ENCODE results near the gene GALNT18.
A peak's percentile ranks its signal among the peaks of the same experiment; 100 is the strongest.

The GALNT18 gene

DNA sequence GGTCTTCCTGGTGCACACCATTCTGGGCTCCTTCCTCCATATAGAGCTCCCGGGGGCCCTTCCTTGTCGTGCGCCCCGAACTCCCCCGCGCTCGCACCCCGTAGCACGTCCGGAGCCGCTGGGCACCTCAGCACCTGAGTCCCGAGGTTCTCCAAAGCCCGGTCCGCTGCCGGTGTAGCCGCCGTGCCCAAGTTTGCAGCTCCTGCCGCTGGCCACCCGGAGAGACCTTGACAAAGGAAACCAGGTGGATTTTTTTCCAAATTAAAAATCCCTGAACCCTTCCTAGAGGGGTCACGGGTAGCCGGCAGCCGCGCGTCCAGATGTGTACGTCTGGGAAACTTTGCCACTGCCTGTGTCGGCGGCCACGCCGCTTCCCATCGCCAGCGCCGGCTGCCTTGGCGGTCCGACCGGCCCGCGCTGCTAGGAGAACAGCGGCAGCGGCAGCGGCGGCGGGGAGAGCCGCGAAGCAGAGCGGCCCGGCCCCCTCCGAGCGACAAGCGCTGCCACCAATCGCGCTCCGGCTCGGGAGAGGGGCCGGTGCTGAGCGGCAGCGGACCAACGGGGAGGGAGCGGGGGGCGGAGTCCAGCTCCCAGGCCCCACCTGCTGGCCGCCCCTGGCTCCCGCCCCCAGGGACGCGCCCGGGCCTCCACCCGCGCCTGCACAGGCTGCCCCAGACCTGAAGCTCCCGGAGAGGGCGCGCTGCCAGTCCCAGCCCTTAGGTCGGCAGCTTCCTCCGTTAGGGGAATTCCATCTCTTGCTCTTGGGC lies at the start of gene GALNT18:
GALNT18 (minus strand) TSS at position 433 of the 767 bp plus-strand sequence.
- H3K4me3 Mint-ChIP-seq: peak within 1 kb of the TSS; percentile 78
- peak; percentile 98 for ATAC-seq
- peaks cover 6% of the 10 kb centered on the region for H3K4me1 Mint-ChIP-seq
- H3K9me3 Mint-ChIP-seq: no peaks in the 10 kb centered on the region
- peak within 1 kb of the TSS; percentile 37 for H3K27ac Mint-ChIP-seq
- peaks cover 27% of the 10 kb centered on the region for H3K27me3 Mint-ChIP-seq
- no peaks in the 10 kb centered on the region for H3K36me3 Mint-ChIP-seq

GRCh38 chr11:11670574-11670973 lies 48.8 kb upstream of the GALNT18 start:
- Mint-ChIP-seq H3K27me3 (peaks cover 20% of the 10 kb centered on the region), H3K9me3 (peaks cover 3% of the 10 kb centered on the region), H3K36me3 (no peaks in the 10 kb centered on the region), H3K4me3 (no peak overlapping the region), H3K27ac (no peak overlapping the region), H3K4me1 (no peaks in the 10 kb centered on the region)
- ATAC-seq: no peak

DNA sequence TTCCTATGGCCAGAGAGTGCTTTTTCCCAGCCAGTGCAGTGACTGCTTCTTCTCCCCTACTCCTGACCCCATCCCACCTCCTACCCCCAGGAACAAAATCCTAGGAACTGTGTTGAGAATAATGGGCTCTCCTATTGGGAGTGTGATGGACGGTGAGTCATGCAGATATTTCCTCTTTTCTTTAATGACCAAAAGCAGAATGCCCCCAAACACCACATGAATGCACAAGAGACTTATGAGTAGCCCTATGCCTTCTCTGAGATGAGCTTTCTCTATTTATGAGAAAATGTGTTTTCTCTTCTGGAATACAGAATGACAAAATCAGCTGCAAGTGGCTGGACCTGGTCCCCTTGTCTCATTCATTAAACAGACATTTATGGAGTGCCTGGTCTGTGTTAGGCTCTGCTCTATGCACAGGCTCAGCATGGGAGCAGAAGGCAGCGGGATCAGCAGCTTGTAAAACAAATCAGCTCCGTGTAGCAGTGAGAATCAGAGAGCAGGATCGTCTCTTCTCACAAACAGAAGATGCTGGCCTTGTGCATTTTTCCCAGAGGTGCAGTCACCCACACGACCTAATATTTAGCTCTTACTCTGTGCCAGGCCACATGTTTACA lies 47.5 kb upstream of the GALNT18 start:
- Mint-ChIP-seq H3K27ac (no peak overlapping the region), H3K4me3 (no peak overlapping the region), H3K9me3 (peaks cover 3% of the 10 kb centered on the region), H3K36me3 (no peaks in the 10 kb centered on the region), H3K4me1 (no peaks in the 10 kb centered on the region), H3K27me3 (peaks cover 27% of the 10 kb centered on the region)
- ATAC-seq: no peak

DNA sequence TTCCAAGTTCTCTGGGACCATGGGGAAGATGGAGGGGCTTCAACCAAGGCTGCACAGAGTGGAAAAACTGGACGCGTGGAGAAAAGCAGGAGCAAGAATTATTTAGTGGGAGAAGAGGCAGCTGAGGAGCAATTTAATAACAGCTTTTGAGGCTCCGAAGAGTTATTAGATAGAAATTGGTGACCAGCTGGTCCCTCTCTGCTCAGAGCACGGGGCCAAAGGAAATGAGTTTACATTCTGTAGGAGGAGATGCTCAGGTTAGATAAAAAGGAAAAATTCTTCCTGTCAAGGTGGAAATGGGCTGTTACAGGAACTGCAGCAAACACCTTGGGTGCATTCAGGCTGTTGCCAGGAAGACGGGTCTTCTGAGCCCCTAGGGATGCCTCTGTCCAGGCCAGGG lies 47.0 kb upstream of the GALNT18 start:
- no peaks in the 10 kb centered on the region for H3K4me1 Mint-ChIP-seq
- H3K36me3 Mint-ChIP-seq: no peaks in the 10 kb centered on the region
- H3K4me3 Mint-ChIP-seq: no peak overlapping the region
- H3K27me3 Mint-ChIP-seq: peaks cover 32% of the 10 kb centered on the region
- H3K27ac Mint-ChIP-seq: no peak overlapping the region
- no peak for ATAC-seq
- peaks cover 3% of the 10 kb centered on the region for H3K9me3 Mint-ChIP-seq

- no peak overlapping the region for H3K27ac Mint-ChIP-seq
- H3K27me3 Mint-ChIP-seq: peaks cover 37% of the 10 kb centered on the region
- no peaks in the 10 kb centered on the region for H3K36me3 Mint-ChIP-seq
- no peak for ATAC-seq
- no peak overlapping the region for H3K4me3 Mint-ChIP-seq
- peaks cover 3% of the 10 kb centered on the region for H3K9me3 Mint-ChIP-seq
- H3K4me1 Mint-ChIP-seq: no peaks in the 10 kb centered on the region
These were observed 46.5 kb upstream of the GALNT18 start for GRCh38 chr11:11668274-11668673.

- peaks cover 38% of the 10 kb centered on the region for H3K27me3 Mint-ChIP-seq
- H3K36me3 Mint-ChIP-seq: no peaks in the 10 kb centered on the region
- H3K27ac Mint-ChIP-seq: no peak overlapping the region
- ATAC-seq: no peak
- no peaks in the 10 kb centered on the region for H3K4me1 Mint-ChIP-seq
- no peak overlapping the region for H3K4me3 Mint-ChIP-seq
- H3K9me3 Mint-ChIP-seq: peaks cover 3% of the 10 kb centered on the region
These were observed 45.3 kb upstream of the GALNT18 start for GRCh38 chr11:11667056-11667455.

GRCh38 chr11:11665407-11665806 lies 43.6 kb upstream of the GALNT18 start:
- H3K9me3 Mint-ChIP-seq: peaks cover 3% of the 10 kb centered on the region
- no peaks in the 10 kb centered on the region for H3K36me3 Mint-ChIP-seq
- no peaks in the 10 kb centered on the region for H3K4me1 Mint-ChIP-seq
- no peak overlapping the region for H3K27ac Mint-ChIP-seq
- H3K4me3 Mint-ChIP-seq: no peak overlapping the region
- no peak for ATAC-seq
- peaks cover 38% of the 10 kb centered on the region for H3K27me3 Mint-ChIP-seq

DNA sequence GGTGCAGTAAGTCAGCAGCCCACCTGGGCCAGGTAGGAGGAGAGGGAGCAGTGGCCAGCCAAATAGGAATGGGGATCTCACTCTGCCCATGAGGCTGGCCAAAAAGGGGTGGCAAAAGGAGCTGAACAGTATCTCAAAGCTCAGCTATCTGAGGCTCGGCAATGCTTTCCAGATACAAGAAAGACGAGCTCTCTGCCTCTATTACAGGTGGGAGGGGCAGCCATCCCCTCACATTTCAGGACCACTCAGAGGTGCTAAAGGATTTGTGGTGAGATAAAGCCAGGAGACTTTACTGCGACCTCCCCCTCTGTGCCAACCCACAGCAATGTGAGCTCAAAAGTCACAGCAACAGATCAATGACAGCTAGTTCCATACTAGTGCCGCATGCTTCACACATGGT lies 42.1 kb upstream of the GALNT18 start:
- no peaks in the 10 kb centered on the region for H3K4me1 Mint-ChIP-seq
- H3K9me3 Mint-ChIP-seq: peaks cover 3% of the 10 kb centered on the region
- H3K27me3 Mint-ChIP-seq: peaks cover 37% of the 10 kb centered on the region
- H3K36me3 Mint-ChIP-seq: no peaks in the 10 kb centered on the region
- ATAC-seq: no peak
- no peak overlapping the region for H3K27ac Mint-ChIP-seq
- H3K4me3 Mint-ChIP-seq: no peak overlapping the region

GRCh38 chr11:11662578-11662977 lies 40.8 kb upstream of the GALNT18 start:
- ATAC-seq: no peak
- Mint-ChIP-seq H3K27me3 (peaks cover 26% of the 10 kb centered on the region), H3K9me3 (peaks cover 3% of the 10 kb centered on the region), H3K4me1 (no peaks in the 10 kb centered on the region), H3K36me3 (no peaks in the 10 kb centered on the region), H3K27ac (no peak overlapping the region), H3K4me3 (no peak overlapping the region)

DNA sequence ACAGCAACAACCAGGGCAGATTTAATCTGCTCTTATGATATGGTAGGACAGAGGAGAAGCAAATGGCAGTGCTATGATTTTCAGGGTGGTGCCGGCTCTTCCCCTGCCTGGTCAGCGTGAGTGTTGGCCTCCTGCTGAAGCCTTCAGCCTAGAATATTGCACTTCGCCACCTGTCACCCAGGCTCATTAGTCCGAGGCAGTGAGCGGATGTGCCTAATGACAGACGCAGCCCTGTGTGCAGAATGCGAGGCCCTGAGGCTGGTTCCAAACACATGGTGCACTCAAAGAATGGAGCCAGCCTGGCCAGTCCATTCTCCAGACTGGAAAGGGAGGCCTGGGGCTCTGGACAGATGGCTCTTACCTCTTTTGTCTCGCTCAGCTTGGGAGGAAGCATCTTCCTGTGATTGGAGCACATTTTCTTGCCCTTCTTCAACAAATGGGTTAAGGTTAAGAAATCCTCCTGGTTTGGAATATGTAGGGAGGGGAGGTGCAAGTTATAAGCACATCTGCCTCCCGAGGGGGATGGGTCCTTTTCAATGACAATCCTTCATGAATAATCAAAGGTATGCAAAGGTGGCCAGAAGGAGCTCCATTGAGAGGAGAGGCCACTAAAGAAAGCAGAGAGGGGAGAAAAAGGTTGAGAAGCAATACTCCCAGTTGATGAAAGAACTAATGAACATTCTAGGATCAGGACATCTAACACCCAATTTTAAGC lies 39.7 kb upstream of the GALNT18 start:
- H3K4me3 Mint-ChIP-seq: no peak overlapping the region
- H3K4me1 Mint-ChIP-seq: no peaks in the 10 kb centered on the region
- H3K27ac Mint-ChIP-seq: no peak overlapping the region
- no peaks in the 10 kb centered on the region for H3K36me3 Mint-ChIP-seq
- peaks cover 26% of the 10 kb centered on the region for H3K27me3 Mint-ChIP-seq
- ATAC-seq: no peak
- no peaks in the 10 kb centered on the region for H3K9me3 Mint-ChIP-seq

- H3K4me1 Mint-ChIP-seq: no peaks in the 10 kb centered on the region
- peaks cover 36% of the 10 kb centered on the region for H3K27me3 Mint-ChIP-seq
- ATAC-seq: no peak
These were observed 38.5 kb upstream of the GALNT18 start for GRCh38 chr11:11660363-11660740.

DNA sequence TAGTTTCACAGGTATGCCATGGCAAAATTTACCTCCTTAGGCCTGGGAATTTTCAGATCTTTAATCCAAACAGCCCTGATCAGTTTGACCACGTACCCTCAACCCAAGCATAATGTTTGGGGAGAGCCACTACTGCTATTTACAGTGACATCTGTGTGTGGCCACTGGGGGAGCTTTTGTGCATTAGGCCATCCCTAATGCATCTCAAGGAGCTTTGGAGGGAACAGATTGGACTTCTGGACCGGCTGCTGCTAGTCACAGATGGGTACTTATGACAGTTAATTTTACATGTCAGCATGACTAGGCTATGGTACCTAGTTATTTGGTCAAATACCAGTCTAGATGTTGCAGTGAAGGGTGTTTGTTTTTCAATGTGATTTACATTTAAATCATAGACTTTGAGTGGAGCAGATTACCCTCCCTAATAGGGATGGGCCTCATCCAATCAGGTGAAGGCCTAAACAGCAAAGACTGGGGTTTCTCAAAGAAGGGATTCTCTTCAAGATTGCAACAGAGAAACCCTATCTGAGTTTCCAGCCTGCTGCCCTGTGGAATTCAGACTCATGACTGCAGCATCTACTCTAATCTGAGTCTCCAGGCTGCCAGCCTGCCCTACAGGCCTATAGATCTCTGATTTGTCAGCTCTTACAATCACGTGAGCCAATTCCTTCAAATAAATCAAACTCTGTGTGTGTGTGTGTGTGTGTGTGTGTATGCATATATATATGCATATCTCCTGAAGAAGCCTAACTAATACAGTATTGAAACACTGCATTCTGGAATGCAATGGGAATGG lies 38.0 kb upstream of the GALNT18 start:
- no peaks in the 10 kb centered on the region for H3K9me3 Mint-ChIP-seq
- H3K36me3 Mint-ChIP-seq: no peaks in the 10 kb centered on the region
- no peak overlapping the region for H3K27ac Mint-ChIP-seq
- no peak for ATAC-seq
- H3K27me3 Mint-ChIP-seq: peaks cover 40% of the 10 kb centered on the region
- H3K4me3 Mint-ChIP-seq: no peak overlapping the region
- H3K4me1 Mint-ChIP-seq: no peaks in the 10 kb centered on the region

More at GRCh38 chr11:11660363-11660740, 38.5 kb upstream of the GALNT18 start:
- no peak overlapping the region for H3K4me3 Mint-ChIP-seq
- no peaks in the 10 kb centered on the region for H3K9me3 Mint-ChIP-seq
- H3K27ac Mint-ChIP-seq: no peak overlapping the region
- no peaks in the 10 kb centered on the region for H3K36me3 Mint-ChIP-seq

GRCh38 chr11:11657218-11657955 lies 35.6 kb upstream of the GALNT18 start:
- Mint-ChIP-seq H3K4me3 (no peak overlapping the region), H3K9me3 (no peaks in the 10 kb centered on the region), H3K4me1 (no peaks in the 10 kb centered on the region), H3K27ac (no peak overlapping the region), H3K27me3 (peaks cover 30% of the 10 kb centered on the region), H3K36me3 (no peaks in the 10 kb centered on the region)
- no peak for ATAC-seq

DNA sequence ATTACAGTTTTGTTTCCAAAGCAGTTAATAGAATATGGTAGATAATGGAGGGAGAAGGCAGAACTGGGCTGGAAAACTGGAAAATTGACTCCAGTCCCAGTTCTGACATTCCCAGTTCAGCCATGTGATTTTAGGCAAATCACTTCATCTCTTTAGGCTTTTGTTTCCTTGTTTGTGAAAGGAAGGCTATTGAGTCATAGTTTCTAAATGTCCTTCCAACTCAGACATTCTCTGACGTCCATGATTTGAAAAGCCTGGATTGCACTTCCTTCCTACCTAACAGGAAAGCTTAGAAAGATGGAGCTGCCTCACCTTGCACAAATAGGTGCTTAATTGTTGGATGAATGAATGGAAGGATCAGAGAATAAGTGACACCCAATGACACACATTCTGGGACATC lies 19.8 kb upstream of the GALNT18 start:
- Mint-ChIP-seq H3K4me1 (no peaks in the 10 kb centered on the region), H3K27me3 (peaks cover 65% of the 10 kb centered on the region), H3K36me3 (no peaks in the 10 kb centered on the region), H3K4me3 (no peak overlapping the region), H3K27ac (no peak overlapping the region), H3K9me3 (peaks cover 2% of the 10 kb centered on the region)
- no peak for ATAC-seq
